ENCODE results near the gene CETN3.

CETN3 gene

DNA sequence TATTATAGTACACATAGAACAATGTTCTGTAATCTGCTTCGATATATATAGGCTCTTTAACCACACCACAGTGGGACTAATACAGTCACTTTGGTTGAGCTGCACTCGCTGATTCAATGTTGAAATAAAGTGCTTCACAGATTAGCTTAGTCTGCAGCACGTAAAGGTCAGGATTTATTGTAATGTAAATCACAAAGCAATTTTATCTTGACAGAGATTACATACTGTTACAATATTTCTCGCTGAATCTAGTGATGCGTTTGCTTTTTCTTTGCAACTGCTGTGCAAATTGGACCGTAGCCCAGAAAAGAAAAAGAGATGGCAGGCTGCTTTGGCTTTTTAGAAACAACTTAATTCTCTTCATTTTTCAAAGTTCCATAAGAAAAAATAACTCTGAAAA, 52.9 kb downstream of the CETN3 start:
- in situ Hi-C loops (cut with MboI; ENCODE audit: low sequenced_read_pairs, unreplicated experiment): no loop called here
- DNase-seq (ENCODE audit: low spot score): no peak
- TF ChIP-seq, protein P1, sequence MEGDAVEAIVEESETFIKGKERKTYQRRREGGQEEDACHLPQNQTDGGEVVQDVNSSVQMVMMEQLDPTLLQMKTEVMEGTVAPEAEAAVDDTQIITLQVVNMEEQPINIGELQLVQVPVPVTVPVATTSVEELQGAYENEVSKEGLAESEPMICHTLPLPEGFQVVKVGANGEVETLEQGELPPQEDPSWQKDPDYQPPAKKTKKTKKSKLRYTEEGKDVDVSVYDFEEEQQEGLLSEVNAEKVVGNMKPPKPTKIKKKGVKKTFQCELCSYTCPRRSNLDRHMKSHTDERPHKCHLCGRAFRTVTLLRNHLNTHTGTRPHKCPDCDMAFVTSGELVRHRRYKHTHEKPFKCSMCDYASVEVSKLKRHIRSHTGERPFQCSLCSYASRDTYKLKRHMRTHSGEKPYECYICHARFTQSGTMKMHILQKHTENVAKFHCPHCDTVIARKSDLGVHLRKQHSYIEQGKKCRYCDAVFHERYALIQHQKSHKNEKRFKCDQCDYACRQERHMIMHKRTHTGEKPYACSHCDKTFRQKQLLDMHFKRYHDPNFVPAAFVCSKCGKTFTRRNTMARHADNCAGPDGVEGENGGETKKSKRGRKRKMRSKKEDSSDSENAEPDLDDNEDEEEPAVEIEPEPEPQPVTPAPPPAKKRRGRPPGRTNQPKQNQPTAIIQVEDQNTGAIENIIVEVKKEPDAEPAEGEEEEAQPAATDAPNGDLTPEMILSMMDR (IDR thresholded peaks at IDR 0.05; ENCODE audit: borderline replicate concordance, control extremely low read depth, extremely low read depth, insufficient read depth, missing control alignments): no peak

DNA sequence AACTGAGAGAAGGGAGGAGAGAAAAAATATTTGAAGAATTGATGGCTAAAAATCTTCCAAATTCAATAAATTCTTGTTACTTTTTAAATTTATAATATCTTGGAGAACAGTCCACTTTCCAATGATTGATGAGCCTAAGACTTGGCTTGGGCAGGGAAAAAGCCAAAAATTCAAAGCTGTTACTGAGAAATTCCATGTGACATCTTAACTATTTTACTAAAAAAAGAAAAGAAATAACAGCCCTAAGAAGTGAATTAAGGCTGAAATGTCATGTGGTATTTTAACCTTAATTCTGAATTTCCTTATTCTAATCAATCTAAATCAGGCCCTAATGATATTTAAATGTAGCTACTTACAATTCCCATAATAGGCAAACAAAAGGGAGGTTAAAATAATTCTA, 53.4 kb downstream of the CETN3 start:
- in situ Hi-C loops (cut with MboI; ENCODE audit: low sequenced_read_pairs, unreplicated experiment): no loop called here
- TF ChIP-seq, protein P1 (IDR thresholded peaks at IDR 0.05; ENCODE audit: borderline replicate concordance, control extremely low read depth, extremely low read depth, insufficient read depth, missing control alignments): no peak
- DNase-seq (ENCODE audit: low spot score): no peak

DNA sequence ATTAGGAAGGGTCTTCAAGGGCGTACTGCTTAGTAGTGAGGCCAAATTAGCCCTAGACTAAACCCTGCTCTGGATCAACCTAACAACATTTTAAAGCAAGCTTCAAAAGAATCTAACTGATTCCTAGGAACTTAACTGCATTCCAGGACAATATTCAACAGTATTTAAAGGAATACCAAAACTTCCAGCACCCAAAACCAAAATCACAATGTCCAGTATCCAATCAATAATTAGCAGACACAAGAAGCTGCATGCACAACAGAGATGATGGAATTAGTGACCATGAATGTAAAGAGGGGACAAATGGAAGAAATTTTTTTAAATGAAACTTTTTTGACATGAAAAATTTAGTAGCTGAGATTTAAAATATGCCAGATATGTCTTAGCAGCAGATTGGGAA, 53.9 kb downstream of the CETN3 start:
- no peak for DNase-seq (ENCODE audit: low spot score)
- TF ChIP-seq, protein P1 (IDR thresholded peaks at IDR 0.05; ENCODE audit: borderline replicate concordance, control extremely low read depth, extremely low read depth, insufficient read depth, missing control alignments): no peak
- in situ Hi-C loops (cut with MboI; ENCODE audit: low sequenced_read_pairs, unreplicated experiment): no loop called here

DNA sequence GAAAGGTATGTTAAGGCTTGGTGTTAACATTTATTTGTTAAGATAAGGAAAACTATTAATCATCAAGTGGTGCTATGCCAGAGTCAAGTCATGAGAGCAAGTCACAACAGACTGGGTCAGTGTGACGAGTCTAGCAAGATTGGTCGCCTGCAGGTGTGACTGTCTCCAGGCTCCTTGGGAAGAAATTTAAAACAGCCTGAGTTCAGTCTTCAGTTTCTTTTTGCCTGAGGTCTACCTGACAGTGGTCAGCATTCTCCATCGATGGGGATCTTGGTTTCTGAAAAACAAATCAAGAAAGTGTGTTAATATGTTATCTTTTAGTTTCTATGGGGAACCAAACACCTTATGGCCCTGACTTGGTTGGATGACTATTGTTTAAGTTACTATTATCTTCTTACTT, 56.3 kb downstream of the CETN3 start:
- in situ Hi-C loops (cut with MboI; ENCODE audit: low sequenced_read_pairs, unreplicated experiment): no loop called here
- DNase-seq (ENCODE audit: low spot score): no peak
- TF ChIP-seq, protein P1 (IDR thresholded peaks at IDR 0.05; ENCODE audit: borderline replicate concordance, control extremely low read depth, extremely low read depth, insufficient read depth, missing control alignments): no peak

DNA sequence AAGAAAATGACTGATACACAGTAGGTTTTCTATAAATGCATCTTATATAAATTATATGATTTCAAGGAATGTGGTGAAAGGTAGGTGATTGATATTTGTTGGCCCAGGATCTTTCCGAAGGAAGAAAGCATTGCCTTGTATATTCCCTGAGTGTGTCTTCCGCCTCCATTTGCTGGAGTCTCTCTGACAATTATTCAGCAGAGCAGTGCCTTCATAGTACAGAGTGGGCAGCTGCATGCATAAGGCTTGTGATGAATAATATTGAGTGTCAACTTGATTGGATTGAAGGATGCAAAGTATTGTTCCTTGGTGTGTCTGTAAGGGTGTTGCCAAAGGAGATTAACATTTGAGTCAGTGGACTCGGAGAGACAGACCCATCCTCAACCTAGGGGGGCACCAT, 58.5 kb downstream of the CETN3 start:
- TF ChIP-seq, protein P1 (IDR thresholded peaks at IDR 0.05; ENCODE audit: borderline replicate concordance, control extremely low read depth, extremely low read depth, insufficient read depth, missing control alignments): no peak
- DNase-seq (ENCODE audit: low spot score): no peak
- in situ Hi-C loops (cut with MboI; ENCODE audit: low sequenced_read_pairs, unreplicated experiment): no loop called here

DNA sequence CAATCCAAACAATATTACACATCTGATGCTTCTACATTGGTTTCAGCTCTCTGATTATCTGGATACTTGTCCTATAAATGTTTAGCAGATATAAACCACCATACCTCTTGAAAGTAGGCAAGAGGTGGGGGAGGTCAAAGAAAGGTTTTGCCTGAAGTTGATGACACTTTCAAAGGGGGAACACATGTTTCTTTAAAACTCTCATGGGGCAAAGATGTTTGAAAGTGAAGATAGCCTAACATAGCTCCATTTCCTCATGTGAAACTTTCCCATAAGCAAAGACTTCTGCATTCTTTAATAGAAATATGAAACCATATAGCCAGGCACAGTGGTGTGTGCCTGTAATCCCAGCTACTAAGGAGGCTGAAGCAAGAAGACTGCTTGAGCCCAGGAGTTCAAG, 62.1 kb downstream of the CETN3 start:
- peak; percentile 6 for DNase-seq (ENCODE audit: low spot score)
- TF ChIP-seq, protein P1 (IDR thresholded peaks at IDR 0.05; ENCODE audit: borderline replicate concordance, control extremely low read depth, extremely low read depth, insufficient read depth, missing control alignments): no peak
- in situ Hi-C loops (cut with MboI; ENCODE audit: low sequenced_read_pairs, unreplicated experiment): no loop called here

DNA sequence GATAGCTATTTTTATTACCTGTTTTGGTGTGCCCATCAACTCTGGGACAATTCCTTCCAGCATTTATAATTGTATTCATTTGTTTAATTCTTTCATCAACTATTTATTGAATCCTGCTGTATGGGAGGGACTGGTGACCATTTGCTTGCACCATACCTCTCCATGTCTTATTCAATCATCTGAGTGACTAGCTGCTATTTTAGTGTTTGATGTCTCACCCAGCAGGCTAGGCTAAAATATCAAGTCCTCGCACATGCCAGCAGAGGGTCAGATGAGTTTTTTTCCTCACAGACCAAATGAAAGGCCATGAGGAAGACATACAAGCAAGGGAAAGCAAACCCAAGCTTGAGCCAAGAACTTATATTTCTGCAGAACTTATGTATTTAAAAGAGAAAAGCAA, 63.9 kb downstream of the CETN3 start:
- TF ChIP-seq, protein P1 (IDR thresholded peaks at IDR 0.05; ENCODE audit: borderline replicate concordance, control extremely low read depth, extremely low read depth, insufficient read depth, missing control alignments): no peak
- in situ Hi-C loops (cut with MboI; ENCODE audit: low sequenced_read_pairs, unreplicated experiment): no loop called here
- no peak for DNase-seq (ENCODE audit: low spot score)
